Measurements from ENCODE around the gene CDK6.

- TF ChIP-seq SUZ12 (IDR thresholded peaks at IDR 0.05) (no peak), SP1 (IDR thresholded peaks at IDR 0.05) (no peak), NFRKB (IDR thresholded peaks at IDR 0.05) (no peak), FOXM1 (IDR thresholded peaks at IDR 0.05; ENCODE audit: borderline replicate concordance) (no peak), BHLHE40 (IDR thresholded peaks at IDR 0.05; ENCODE audit: borderline replicate concordance) (no peak)
Measured at GRCh38 chr7:92742186-92742585, 94.2 kb downstream of the CDK6 start.
